ENCODE data around the gene ZBTB46. TPM values are rescaled to one million over a fixed set of nuclear protein-coding genes. Genes with fewer than 3 reads are reported as not detected.
A peak's percentile ranks its signal among the peaks of the same experiment; 100 is the strongest.

Gene ZBTB46
- total RNA-seq, 1 experiment from 2014 or later = 18.9 TPM

DNA sequence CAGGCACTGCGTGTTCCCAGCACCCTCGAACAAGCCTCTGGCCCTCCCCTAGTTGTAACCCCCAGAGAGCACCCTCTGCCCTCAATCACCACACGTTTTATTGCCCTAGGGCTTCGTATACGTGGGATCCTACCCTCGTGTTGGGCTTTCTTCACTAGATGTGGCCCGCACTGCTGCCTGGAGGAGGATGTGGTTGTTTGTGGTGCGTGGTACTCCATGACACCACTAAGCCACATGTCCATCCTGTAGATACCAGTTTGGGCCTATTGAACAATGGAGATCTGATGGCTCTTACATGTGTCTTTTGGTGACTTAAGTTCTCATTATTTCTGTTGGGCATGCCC lies 74.4 kb downstream of the ZBTB46 start:
- DNase-seq (ENCODE audit: low spot score) = no peak
- no peaks in the 10 kb centered on the region for H3K27me3 Mint-ChIP-seq (ENCODE audit: low read depth)
- POLR2A ChIA-PET = no interaction called here
- H3K4me3 Mint-ChIP-seq = no peak overlapping the region
- CTCF ChIA-PET = interaction anchor here (2.9 kb wide), 1 partner anchor 19 kb away, joined by 14 read pairs; no protein-coding TSS in a partner anchor
- TF ChIP-seq, protein P1, sequence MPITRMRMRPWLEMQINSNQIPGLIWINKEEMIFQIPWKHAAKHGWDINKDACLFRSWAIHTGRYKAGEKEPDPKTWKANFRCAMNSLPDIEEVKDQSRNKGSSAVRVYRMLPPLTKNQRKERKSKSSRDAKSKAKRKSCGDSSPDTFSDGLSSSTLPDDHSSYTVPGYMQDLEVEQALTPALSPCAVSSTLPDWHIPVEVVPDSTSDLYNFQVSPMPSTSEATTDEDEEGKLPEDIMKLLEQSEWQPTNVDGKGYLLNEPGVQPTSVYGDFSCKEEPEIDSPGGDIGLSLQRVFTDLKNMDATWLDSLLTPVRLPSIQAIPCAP (CRISPR knock-in tag; IDR thresholded peaks at IDR 0.05) = no peak
- no peak for TF ChIP-seq PRRX2 (CRISPR knock-in tag; IDR thresholded peaks at IDR 0.05)
- no peak for TF ChIP-seq NR1H2 (CRISPR knock-in tag; IDR thresholded peaks at IDR 0.05)
- TF ChIP-seq, protein P2, sequence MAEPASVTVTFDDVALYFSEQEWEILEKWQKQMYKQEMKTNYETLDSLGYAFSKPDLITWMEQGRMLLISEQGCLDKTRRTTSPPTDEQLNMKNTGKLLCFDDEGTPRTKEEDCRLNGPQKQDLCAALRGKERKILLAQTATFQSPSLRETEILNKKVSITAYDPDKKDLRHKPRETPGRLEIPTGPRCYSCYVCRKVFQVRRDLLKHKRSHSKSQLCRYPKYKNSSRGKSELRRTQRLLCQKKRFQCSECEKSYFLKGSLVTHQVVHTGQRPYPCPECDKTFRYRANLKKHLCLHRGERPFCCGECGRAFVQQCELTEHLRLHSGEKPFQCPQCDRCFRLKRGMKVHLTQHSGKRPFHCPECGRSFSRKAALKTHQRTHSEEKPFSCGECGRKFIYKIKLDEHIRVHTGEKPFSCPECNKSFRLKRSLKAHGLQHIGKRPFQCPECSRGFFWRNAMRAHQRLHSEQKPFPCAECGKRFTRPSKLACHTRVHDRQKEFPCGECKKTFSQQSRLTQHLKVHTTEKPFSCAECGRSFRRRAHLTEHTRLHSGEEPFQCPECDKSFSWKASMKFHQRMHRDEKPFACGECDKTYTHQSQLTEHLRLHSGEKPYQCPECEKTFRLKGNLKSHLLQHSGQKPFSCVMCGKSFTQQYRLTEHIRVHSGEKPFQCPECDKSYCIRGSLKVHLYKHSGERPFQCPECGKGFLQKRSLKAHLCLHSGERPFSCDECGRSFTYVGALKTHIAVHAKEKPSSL (CRISPR knock-in tag; conservative IDR thresholded peaks at IDR 0.05) = no peak
- TF ChIP-seq HMGA2 (CRISPR knock-in tag; IDR thresholded peaks at IDR 0.05) = no peak
- TF ChIP-seq NFATC4 (CRISPR knock-in tag; IDR thresholded peaks at IDR 0.05) = no peak
- no peak for TF ChIP-seq ZNF671 (CRISPR knock-in tag; IDR thresholded peaks at IDR 0.05)
- no peak for TF ChIP-seq RORB (CRISPR knock-in tag; IDR thresholded peaks at IDR 0.05)
- TF ChIP-seq SP1 (CRISPR knock-in tag; conservative IDR thresholded peaks at IDR 0.05) = no peak
- H3K27ac Mint-ChIP-seq = 0 out of 2 replicates have a peak overlapping the region, but pooled peaks have one; percentile 21
- peaks cover 6% of the 10 kb centered on the region; the same call in 1 of the 2 replicates for H3K4me1 Mint-ChIP-seq
- ATAC-seq = no peak
- H3K9me3 Mint-ChIP-seq = peaks cover 10% of the 10 kb centered on the region; the same call in 1 of the 2 replicates
- peaks cover 7% of the 10 kb centered on the region; the same call in 1 of the 2 replicates for H3K36me3 Mint-ChIP-seq

DNA sequence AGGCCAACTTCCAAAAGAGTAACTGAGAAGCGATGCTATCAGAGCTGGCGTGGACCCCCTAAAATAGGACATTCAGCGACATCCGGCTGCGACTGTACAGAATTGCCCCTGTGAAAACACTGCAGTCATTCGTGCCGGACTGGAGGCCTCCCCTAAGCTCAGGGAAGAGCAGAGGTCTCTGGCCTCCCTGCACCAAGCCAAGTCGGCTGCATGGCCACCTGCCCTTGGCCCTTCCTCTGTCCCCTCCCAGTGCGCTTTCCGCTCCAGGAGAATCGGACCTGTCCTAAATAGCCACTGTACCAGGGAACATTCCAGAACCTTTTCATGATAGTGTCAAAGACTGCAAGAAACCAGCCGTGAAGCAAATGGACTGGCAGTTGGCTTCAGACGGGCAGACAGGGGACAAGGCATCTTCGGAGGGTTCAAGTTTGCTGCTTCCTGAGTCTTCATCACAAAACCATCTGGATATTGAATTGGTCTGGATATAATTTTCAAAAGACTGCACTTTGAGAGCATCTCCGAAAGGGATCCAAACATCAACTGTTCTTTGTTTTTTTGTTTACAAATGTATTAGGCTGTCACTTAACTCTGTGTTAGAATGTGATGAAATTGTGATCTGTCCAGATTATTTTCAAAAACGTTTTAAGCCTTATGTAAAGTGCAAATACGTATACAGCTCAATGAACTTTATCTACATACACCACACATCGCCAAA lies 75.0 kb downstream of the ZBTB46 start:
- Mint-ChIP-seq H3K27me3 (ENCODE audit: low read depth) (no peaks in the 10 kb centered on the region), H3K9me3 (peaks cover 10% of the 10 kb centered on the region; the same call in 1 of the 2 replicates), H3K27ac (peak overlapping the region; percentile 19; the same call in 1 of the 2 replicates), H3K36me3 (peaks cover 7% of the 10 kb centered on the region; the same call in 1 of the 2 replicates), H3K4me3 (no peak overlapping the region), H3K4me1 (peaks cover 9% of the 10 kb centered on the region)
- DNase-seq (ENCODE audit: low spot score) (no peak), ATAC-seq (no peak)
- POLR2A ChIA-PET = no interaction called here
- CTCF ChIA-PET = interaction anchor here (2.9 kb wide), 1 partner anchor 19 kb away, joined by 14 read pairs; no protein-coding TSS in a partner anchor
- no peak for TF ChIP-seq ZNF671 (CRISPR knock-in tag; IDR thresholded peaks at IDR 0.05)
- TF ChIP-seq, protein P3, sequence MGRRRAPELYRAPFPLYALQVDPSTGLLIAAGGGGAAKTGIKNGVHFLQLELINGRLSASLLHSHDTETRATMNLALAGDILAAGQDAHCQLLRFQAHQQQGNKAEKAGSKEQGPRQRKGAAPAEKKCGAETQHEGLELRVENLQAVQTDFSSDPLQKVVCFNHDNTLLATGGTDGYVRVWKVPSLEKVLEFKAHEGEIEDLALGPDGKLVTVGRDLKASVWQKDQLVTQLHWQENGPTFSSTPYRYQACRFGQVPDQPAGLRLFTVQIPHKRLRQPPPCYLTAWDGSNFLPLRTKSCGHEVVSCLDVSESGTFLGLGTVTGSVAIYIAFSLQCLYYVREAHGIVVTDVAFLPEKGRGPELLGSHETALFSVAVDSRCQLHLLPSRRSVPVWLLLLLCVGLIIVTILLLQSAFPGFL (CRISPR knock-in tag; IDR thresholded peaks at IDR 0.05; ENCODE audit: borderline replicate concordance) = no peak
- TF ChIP-seq, protein P4, sequence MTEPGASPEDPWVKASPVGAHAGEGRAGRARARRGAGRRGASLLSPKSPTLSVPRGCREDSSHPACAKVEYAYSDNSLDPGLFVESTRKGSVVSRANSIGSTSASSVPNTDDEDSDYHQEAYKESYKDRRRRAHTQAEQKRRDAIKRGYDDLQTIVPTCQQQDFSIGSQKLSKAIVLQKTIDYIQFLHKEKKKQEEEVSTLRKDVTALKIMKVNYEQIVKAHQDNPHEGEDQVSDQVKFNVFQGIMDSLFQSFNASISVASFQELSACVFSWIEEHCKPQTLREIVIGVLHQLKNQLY (CRISPR knock-in tag; IDR thresholded peaks at IDR 0.05) = no peak
- no peak for TF ChIP-seq ZNF416 (CRISPR knock-in tag; IDR thresholded peaks at IDR 0.05)
- TF ChIP-seq, protein P5, sequence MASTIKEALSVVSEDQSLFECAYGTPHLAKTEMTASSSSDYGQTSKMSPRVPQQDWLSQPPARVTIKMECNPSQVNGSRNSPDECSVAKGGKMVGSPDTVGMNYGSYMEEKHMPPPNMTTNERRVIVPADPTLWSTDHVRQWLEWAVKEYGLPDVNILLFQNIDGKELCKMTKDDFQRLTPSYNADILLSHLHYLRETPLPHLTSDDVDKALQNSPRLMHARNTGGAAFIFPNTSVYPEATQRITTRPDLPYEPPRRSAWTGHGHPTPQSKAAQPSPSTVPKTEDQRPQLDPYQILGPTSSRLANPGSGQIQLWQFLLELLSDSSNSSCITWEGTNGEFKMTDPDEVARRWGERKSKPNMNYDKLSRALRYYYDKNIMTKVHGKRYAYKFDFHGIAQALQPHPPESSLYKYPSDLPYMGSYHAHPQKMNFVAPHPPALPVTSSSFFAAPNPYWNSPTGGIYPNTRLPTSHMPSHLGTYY (CRISPR knock-in tag; IDR thresholded peaks at IDR 0.05) = no peak
- TF ChIP-seq, protein P6, sequence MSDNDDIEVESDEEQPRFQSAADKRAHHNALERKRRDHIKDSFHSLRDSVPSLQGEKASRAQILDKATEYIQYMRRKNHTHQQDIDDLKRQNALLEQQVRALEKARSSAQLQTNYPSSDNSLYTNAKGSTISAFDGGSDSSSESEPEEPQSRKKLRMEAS (CRISPR knock-in tag; IDR thresholded peaks at IDR 0.05) = no peak
- TF ChIP-seq SOX15 (CRISPR knock-in tag; IDR thresholded peaks at IDR 0.05) = no peak
- TF ChIP-seq EMX1 (CRISPR knock-in tag; IDR thresholded peaks at IDR 0.05) = no peak
- no peak for TF ChIP-seq ZNF317 (CRISPR knock-in tag; IDR thresholded peaks at IDR 0.05; ENCODE audit: borderline replicate concordance, low read depth)
- TF ChIP-seq, protein P7, sequence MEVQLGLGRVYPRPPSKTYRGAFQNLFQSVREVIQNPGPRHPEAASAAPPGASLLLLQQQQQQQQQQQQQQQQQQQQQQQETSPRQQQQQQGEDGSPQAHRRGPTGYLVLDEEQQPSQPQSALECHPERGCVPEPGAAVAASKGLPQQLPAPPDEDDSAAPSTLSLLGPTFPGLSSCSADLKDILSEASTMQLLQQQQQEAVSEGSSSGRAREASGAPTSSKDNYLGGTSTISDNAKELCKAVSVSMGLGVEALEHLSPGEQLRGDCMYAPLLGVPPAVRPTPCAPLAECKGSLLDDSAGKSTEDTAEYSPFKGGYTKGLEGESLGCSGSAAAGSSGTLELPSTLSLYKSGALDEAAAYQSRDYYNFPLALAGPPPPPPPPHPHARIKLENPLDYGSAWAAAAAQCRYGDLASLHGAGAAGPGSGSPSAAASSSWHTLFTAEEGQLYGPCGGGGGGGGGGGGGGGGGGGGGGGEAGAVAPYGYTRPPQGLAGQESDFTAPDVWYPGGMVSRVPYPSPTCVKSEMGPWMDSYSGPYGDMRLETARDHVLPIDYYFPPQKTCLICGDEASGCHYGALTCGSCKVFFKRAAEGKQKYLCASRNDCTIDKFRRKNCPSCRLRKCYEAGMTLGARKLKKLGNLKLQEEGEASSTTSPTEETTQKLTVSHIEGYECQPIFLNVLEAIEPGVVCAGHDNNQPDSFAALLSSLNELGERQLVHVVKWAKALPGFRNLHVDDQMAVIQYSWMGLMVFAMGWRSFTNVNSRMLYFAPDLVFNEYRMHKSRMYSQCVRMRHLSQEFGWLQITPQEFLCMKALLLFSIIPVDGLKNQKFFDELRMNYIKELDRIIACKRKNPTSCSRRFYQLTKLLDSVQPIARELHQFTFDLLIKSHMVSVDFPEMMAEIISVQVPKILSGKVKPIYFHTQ (CRISPR knock-in tag; IDR thresholded peaks at IDR 0.05) = no peak
- TF ChIP-seq ZNF121 (CRISPR knock-in tag; IDR thresholded peaks at IDR 0.05) = no peak
- TF ChIP-seq JAZF1 (CRISPR knock-in tag; IDR thresholded peaks at IDR 0.05) = no peak
- no peak for TF ChIP-seq NR2C2 (CRISPR knock-in tag; IDR thresholded peaks at IDR 0.05)
- TF ChIP-seq SP1 (CRISPR knock-in tag; conservative IDR thresholded peaks at IDR 0.05) = no peak
- TF ChIP-seq CBFB (CRISPR knock-in tag; IDR thresholded peaks at IDR 0.05; ENCODE audit: low read depth) = no peak
- TF ChIP-seq, protein P8, sequence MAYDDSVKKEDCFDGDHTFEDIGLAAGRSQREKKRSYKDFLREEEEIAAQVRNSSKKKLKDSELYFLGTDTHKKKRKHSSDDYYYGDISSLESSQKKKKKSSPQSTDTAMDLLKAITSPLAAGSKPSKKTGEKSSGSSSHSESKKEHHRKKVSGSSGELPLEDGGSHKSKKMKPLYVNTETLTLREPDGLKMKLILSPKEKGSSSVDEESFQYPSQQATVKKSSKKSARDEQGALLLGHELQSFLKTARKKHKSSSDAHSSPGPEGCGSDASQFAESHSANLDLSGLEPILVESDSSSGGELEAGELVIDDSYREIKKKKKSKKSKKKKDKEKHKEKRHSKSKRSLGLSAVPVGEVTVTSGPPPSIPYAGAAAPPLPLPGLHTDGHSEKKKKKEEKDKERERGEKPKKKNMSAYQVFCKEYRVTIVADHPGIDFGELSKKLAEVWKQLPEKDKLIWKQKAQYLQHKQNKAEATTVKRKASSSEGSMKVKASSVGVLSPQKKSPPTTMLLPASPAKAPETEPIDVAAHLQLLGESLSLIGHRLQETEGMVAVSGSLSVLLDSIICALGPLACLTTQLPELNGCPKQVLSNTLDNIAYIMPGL (CRISPR knock-in tag; IDR thresholded peaks at IDR 0.05) = no peak
- no peak for TF ChIP-seq RELA (CRISPR knock-in tag; IDR thresholded peaks at IDR 0.05; ENCODE audit: borderline replicate concordance)
- no peak for TF ChIP-seq FOXP1 (CRISPR knock-in tag; IDR thresholded peaks at IDR 0.05; ENCODE audit: borderline replicate concordance)
